H1 (cell line): ENCODE results near the gene LCE3B. TPM values are rescaled to one million over a fixed set of nuclear protein-coding genes. Genes with fewer than 3 reads are reported as not detected.

Experiments used
- CTCF ChIA-PET: fragments of 300-600 bp; sonication (Branson Sonifier 250); formaldehyde crosslinking; loops from one replicate; lab custom pipeline; 2021; ENCODE audit not compliant: partially characterized antibody; lab: Charles Lee
- POLR2A ChIA-PET: fragments of 300-600 bp; sonication (Branson Sonifier 250); formaldehyde crosslinking; loops from one replicate; lab custom pipeline; 2021; ENCODE audit warnings: inconsistent platforms; ENCODE audit not compliant: partially characterized antibody; lab: Charles Lee
- DNase-seq, 2 experiments: peaks; one replicate each; pipeline versions ENCODE4 v3.0.0 to v3.0.0-alpha.2; 2010 to 2022; ENCODE audit warnings: low spot score in 2 of 2, low read depth in 1 of 2, mixed read lengths in 1 of 2
- FAIRE-seq: peaks from 2 replicates; lab custom pipeline; 2011; peaks lifted over from hg19 to GRCh38; lab: Jason Lieb, UNC
- H2AFZ ChIP-seq: 2 replicates; pipeline ENCODE4 v1.8.1; 2012; ENCODE audit warnings: low read length, inconsistent platforms
- H2AK5ac ChIP-seq: 2 replicates; pipeline ENCODE4 v1.6.1; 2013; ENCODE audit warnings: low read depth, low read length
- H2BK120ac ChIP-seq: replicated peaks from 2 replicates; pipeline ENCODE3; 2013; ENCODE audit warnings: low read depth, low read length, inconsistent platforms
- H2BK12ac ChIP-seq: 2 replicates; pipeline ENCODE4 v1.6.1; 2013; ENCODE audit warnings: low read depth, low read length
- H2BK15ac ChIP-seq: 2 replicates; pipeline ENCODE4 v1.6.1; 2013; ENCODE audit warnings: low read length
- H2BK20ac ChIP-seq: 2 replicates; pipeline ENCODE4 v1.6.1; 2013; ENCODE audit warnings: low read length
- H2BK5ac ChIP-seq: 2 replicates; pipeline ENCODE4 v1.6.1; 2013; ENCODE audit warnings: low read depth, low read length
- H3K14ac ChIP-seq: 2 replicates; pipeline ENCODE4 v1.6.1; 2013; ENCODE audit warnings: inconsistent platforms; ENCODE audit not compliant: insufficient read length
- H3K18ac ChIP-seq: 2 replicates; pipeline ENCODE4 v1.6.1; 2013; ENCODE audit warnings: low read length; ENCODE audit errors: extremely low read depth
- H3K23ac ChIP-seq: 2 replicates; pipeline ENCODE4 v1.6.1; 2013; ENCODE audit warnings: inconsistent platforms; ENCODE audit not compliant: insufficient read length
- H3K23me2 ChIP-seq: 2 replicates; pipeline ENCODE4 v1.6.1; 2013; ENCODE audit warnings: low read depth, low read length
- H3K27ac ChIP-seq: 2 replicates; pipeline ENCODE4 v1.6.1; 2011; ENCODE audit warnings: low read depth, low read length, inconsistent platforms
- H3K27me3 ChIP-seq, 4 experiments: replicated peaks in 1 of 4; 1 replicate in 1 of 4; 2 replicates in 3 of 4; pipeline versions ENCODE4 v1.6.1 to v1.8.1; 2011 to 2013; ENCODE audit warnings: low read length in 3 of 4, mild to moderate bottlenecking in 3 of 4, inconsistent platforms in 2 of 4, mixed read lengths in 2 of 4, moderate library complexity in 1 of 4; ENCODE audit not compliant: control insufficient read depth in 3 of 4, insufficient read depth in 3 of 4; ENCODE audit errors: extremely low read depth in 1 of 4
- H3K36me3 ChIP-seq, 4 experiments: 2 replicates each; pipeline versions ENCODE4 v1.6.1 to v1.8.1; 2011 to 2013; ENCODE audit warnings: mild to moderate bottlenecking in 4 of 4, low read length in 3 of 4, moderate library complexity in 2 of 4, control low read depth in 1 of 4, inconsistent platforms in 1 of 4; ENCODE audit not compliant: insufficient read depth in 4 of 4, control insufficient read depth in 2 of 4
- H3K4ac ChIP-seq: replicated peaks from 2 replicates; pipeline ENCODE3; 2013; ENCODE audit warnings: low read length, low read depth, mixed read lengths, inconsistent platforms; ENCODE audit not compliant: insufficient read length
- H3K4me1 ChIP-seq, 4 experiments: replicated peaks in 1 of 4; 1 replicate in 1 of 4; 2 replicates in 3 of 4; pipeline versions ENCODE4 v1.6.1 to v1.8.1; 2011 to 2013; ENCODE audit warnings: low read length in 3 of 4, inconsistent platforms in 2 of 4, mixed read lengths in 1 of 4; ENCODE audit not compliant: insufficient read depth in 4 of 4, control insufficient read depth in 3 of 4
- H3K4me2 ChIP-seq, 2 experiments: 2 replicates each; pipeline versions ENCODE4 v1.6.1 to v1.8.1; 2011 to 2013; ENCODE audit warnings: low read depth in 2 of 2, low read length in 2 of 2, control low read depth in 1 of 2, inconsistent platforms in 1 of 2, mild to moderate bottlenecking in 1 of 2; ENCODE audit not compliant: insufficient read depth in 1 of 2
- H3K4me3 ChIP-seq, 4 experiments: fragments of 200-600, 300-600 bp in 1 of 4; sonication (generic), shearing (Covaris generic), sonication (Bioruptor Twin) in 1 of 4; 2 replicates each; pipeline versions ENCODE4 v1.5.1 to v1.8.1; 2011 to 2016; ENCODE audit warnings: low read length in 4 of 4, low read depth in 3 of 4, control low read depth in 2 of 4, inconsistent platforms in 2 of 4, mild to moderate bottlenecking in 2 of 4, mixed read lengths in 1 of 4, moderate library complexity in 1 of 4; ENCODE audit not compliant: insufficient read depth in 2 of 4; ENCODE audit errors: extremely low read depth in 1 of 4
- H3K56ac ChIP-seq: replicated peaks from 2 replicates; pipeline ENCODE3; 2013; ENCODE audit warnings: low read depth, mild to moderate bottlenecking, mixed read lengths, low read length, inconsistent platforms; ENCODE audit not compliant: insufficient read length
- H3K79me1 ChIP-seq: 2 replicates; pipeline ENCODE4 v1.6.1; 2013; ENCODE audit warnings: low read depth, low read length, control low read depth
- H3K79me2 ChIP-seq, 2 experiments: 2 replicates each; pipeline versions ENCODE4 v1.6.1 to v1.8.1; 2012 to 2013; ENCODE audit warnings: low read length in 2 of 2, mild to moderate bottlenecking in 2 of 2, inconsistent platforms in 1 of 2; ENCODE audit not compliant: insufficient read depth in 2 of 2, control insufficient read depth in 1 of 2
- H3K9ac ChIP-seq, 4 experiments: replicated peaks in 1 of 4; 1 replicate in 1 of 4; 2 replicates in 3 of 4; pipeline versions ENCODE4 v1.6.1 to v1.8.1; 2011 to 2013; ENCODE audit warnings: low read depth in 3 of 4, low read length in 3 of 4, control low read depth in 2 of 4, mild to moderate bottlenecking in 2 of 4, moderate library complexity in 2 of 4, inconsistent platforms in 1 of 4; ENCODE audit errors: extremely low read depth in 1 of 4
- H3K9me3 ChIP-seq, 2 experiments: 2 replicates each; pipeline versions ENCODE4 v1.6.1 to v1.8.1; 2012 to 2013; ENCODE audit warnings: mild to moderate bottlenecking in 2 of 2, moderate library complexity in 2 of 2, control low read depth in 1 of 2, inconsistent platforms in 1 of 2, low read depth in 1 of 2, low read length in 1 of 2, mixed read lengths in 1 of 2; ENCODE audit not compliant: insufficient read depth in 2 of 2
- H4K20me1 ChIP-seq, 2 experiments: replicated peaks in 1 of 2; 2 replicates each; pipeline versions ENCODE3 to v1.8.1; 2011 to 2013; ENCODE audit warnings: inconsistent platforms in 2 of 2, low read length in 2 of 2, mild to moderate bottlenecking in 1 of 2; ENCODE audit not compliant: insufficient read depth in 2 of 2, control insufficient read depth in 1 of 2
- H4K5ac ChIP-seq: 2 replicates; pipeline ENCODE4 v1.6.1; 2013; ENCODE audit warnings: low read length, low read depth, mixed read lengths, inconsistent platforms; ENCODE audit not compliant: insufficient read length
- H4K8ac ChIP-seq: 2 replicates; pipeline ENCODE4 v1.8.0; 2013; ENCODE audit warnings: mild to moderate bottlenecking, moderate library complexity, low read length, inconsistent platforms; ENCODE audit not compliant: insufficient read depth; ENCODE audit errors: extremely low read depth
- H4K91ac ChIP-seq: replicated peaks from 2 replicates; pipeline ENCODE3; 2013; ENCODE audit warnings: low read length, mixed read lengths, inconsistent platforms; ENCODE audit not compliant: insufficient read length
- RAD21 ChIP-seq, 2 experiments: IDR thresholded peaks in 1 of 2; conservative IDR thresholded peaks in 1 of 2; 2 replicates each; pipeline ENCODE4 v1.6.1; 2011; ENCODE audit warnings: low read depth in 2 of 2, low read length in 2 of 2, improper control_type of control experiment in 1 of 2, inconsistent platforms in 1 of 2, mild to moderate bottlenecking in 1 of 2, moderate library complexity in 1 of 2
- WGBS, 2 experiments: shearing (Covaris generic) in 1 of 2; methylation state at CpG; one replicate each; pipeline versions ENCODE4 v1.1.6 to v1.1.7; 2013 to 2015; ENCODE audit warnings: low lambda C conversion rate in 2 of 2, mixed read lengths in 2 of 2, inconsistent platforms in 1 of 2, low coverage in 1 of 2, missing lambda C conversion rate in 1 of 2; ENCODE audit not compliant: insufficient replicate concordance in 2 of 2, insufficient coverage in 1 of 2, insufficient read length in 1 of 2; ENCODE audit errors: extremely low coverage in 1 of 2, missing lambda C conversion rate in 1 of 2; 5-methylcytosine and 5-hydroxymethylcytosine counted together
- polyA plus RNA-seq, 7 experiments: library from polyadenylated mRNA; depleted of rRNA in 3 of 7; stranded (reverse) in 5 of 7; unstranded in 2 of 7; fragments of >200 nt in 5 of 7; fragments of 200-250 nt in 2 of 7; gene quantifications; 1 replicate in 5 of 7; 2 replicates in 1 of 7; 4 replicates in 1 of 7; pipeline versions ENCODE4 v1.2.1 to v1.2.3, GENCODE V29; 2011 to 2013; ENCODE audit warnings: missing spikeins in 2 of 7, mixed read lengths in 2 of 7
- total RNA-seq: library from RNA; stranded (reverse); fragmentation: NEBNext Ultra II Directional; extraction: Animal tissue kit (Norgen Biotek cat#: 25700); gene quantifications from 2 replicates; pipeline ENCODE4 v1.2.1, GENCODE V29; 2021

LCE3B gene
- total and polyA plus RNA-seq, 2 of the 8 experiments (the other 6 are each of a cell fraction or from before 2014, with no cell fraction given) = not detected

GRCh38 chr1:152565535-152566215 lies 47.9 kb upstream of the LCE3B start:
- FAIRE-seq = no peak
- Histone ChIP-seq H3K9ac (no peak overlapping the region), H3K4me3 (no peak overlapping the region), H4K5ac (no peak overlapping the region), H3K23me2 (no peaks in the 10 kb centered on the region; the same call in 1 of the 2 replicates), H3K9me3 (peaks cover 70 to 79% of the 10 kb centered on the region in 2 experiments), H2BK120ac (no peak overlapping the region), H3K4ac (no peak overlapping the region), H2BK5ac (no peak overlapping the region), H2BK20ac (no peak overlapping the region), H3K4me1 (no peaks in the 10 kb centered on the region), H3K4me2 (no peak overlapping the region), H3K79me2 (no peaks in the 10 kb centered on the region), H3K18ac (no peak overlapping the region), H3K14ac (no peak overlapping the region), H3K27ac (no peak overlapping the region), H3K36me3 (no peaks in the 10 kb centered on the region), H3K23ac (no peak overlapping the region), H2AK5ac (no peak overlapping the region), H4K91ac (no peak overlapping the region), H3K56ac (no peak overlapping the region), H2BK12ac (no peak overlapping the region), H2BK15ac (no peak overlapping the region), H4K8ac (no peak overlapping the region), H4K20me1 (no peaks in the 10 kb centered on the region), H2AFZ (no peak overlapping the region), H3K79me1 (no peaks in the 10 kb centered on the region), H3K27me3 (no peaks in the 10 kb centered on the region)
- DNase-seq = no peak
- 74% methylated on average over 14 of the region's 14 CpGs; no CpG with 5 or more reads in 1 of the 2 experiments for WGBS, 2 experiments
- ChIA-PET POLR2A (no interaction called here), CTCF (interaction anchor here (1.3 kb wide), 1 partner anchor 218 kb away, joined by 3 read pairs; no protein-coding TSS in a partner anchor)
- no peak for TF ChIP-seq RAD21 (IDR thresholded peaks at IDR 0.05 in 1 of 2, conservative IDR thresholded peaks at IDR 0.05 in 1 of 2; ENCODE audit: low read depth in 2 of 2, low read length in 2 of 2)
